NCI-H2107 treated with DMSO at 0.1 percent for 48 hours (cell line): Measurements from ENCODE around the gene AGBL5.
"Not testable (repeated sequence)": the region's sequence is repeated elsewhere in the genome, so short reads cannot be mapped to it uniquely, and the experiment has no call there.

Source experiments
- DNase-seq: peaks from one replicate; lab custom pipeline; 2025; ENCODE audit not compliant: unreplicated experiment; lab: John Stamatoyannopoulos, UW

Gene AGBL5

GRCh38 chr2:27089111-27089954 lies 37.9 kb downstream of the AGBL5 start:
- no peak for DNase-seq

GRCh38 chr2:27091746-27092695 lies 40.6 kb downstream of the AGBL5 start:
- DNase-seq = no peak

DNA sequence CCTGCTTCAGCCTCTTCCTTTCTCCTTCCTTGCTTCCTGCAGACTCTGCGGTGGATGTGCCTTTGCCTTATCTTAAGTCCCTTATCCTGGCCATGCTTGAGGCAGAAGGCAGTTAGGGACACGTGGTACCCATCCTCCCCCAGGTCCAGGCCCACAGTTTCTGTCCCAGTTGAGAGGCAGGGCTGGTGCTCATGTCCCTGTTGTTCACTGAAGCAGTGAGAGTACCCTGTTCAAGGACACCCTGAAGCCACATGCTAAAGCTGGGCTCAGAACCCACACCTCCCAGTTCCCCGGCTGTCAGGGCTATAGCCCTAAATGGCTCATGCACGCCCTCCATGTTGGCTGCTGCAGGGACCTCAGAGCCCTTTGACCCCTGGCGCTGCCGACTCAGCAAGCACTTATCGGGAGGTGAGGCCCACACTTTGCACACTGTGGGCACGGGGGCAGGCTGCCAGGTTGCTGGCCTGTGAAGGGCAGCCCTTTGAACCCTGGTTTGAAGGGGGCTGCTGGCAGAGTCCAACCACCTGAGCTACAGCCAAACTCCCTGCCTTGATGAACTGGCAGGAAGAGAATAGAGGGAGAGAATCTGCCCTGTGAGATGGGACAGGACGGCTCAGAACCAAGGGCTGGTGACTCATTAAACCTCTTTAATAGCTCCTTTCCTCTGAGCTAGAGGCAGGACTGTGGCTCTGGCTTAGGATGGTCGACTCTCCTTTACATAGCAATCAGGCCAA lies 41.4 kb downstream of the AGBL5 start:
- no peak for DNase-seq

DNA sequence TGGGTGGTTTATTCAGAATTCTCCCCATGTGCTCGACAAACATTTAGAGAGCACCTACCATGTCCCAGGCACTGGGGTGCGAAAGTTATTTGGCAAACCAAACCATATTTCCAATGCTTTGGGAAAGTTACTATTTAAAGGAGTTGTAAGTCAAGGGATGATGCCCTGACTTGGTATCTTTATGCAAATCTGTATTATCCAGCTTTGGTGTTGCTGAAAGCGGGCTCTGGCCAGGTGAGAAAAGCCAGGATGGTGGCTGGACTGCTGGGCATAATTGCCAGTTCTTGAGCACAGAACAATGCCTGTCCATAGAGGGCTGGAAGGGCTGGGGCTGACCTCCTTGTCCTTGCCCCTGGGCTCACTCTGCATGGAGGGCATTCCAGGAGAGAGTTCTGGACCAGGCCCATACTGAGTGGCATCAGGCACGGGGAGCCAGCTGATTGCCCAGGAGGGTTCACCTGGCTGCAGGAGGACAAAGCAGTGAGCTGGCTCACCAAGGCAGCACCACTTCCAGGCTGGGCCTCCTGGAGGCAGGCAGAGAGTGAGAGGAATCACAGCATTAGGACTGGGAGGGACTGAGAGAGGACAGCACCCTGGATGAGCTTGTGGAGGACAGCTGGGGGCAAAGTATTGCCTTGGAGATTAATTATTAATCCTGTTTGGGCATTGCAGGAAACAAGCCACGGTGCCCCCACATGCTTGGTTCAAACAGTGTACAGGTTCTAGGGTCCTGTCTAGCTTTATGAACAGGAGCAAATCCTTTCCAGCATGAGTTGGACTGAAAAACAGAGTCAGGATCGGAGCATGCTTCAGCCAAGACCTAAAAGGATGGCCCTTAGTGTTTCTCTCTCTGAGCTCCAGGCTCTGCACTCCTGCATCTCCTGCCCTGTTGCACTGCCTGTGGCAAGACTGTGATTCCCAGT lies 42.2 kb downstream of the AGBL5 start:
- DNase-seq = no peak

DNA sequence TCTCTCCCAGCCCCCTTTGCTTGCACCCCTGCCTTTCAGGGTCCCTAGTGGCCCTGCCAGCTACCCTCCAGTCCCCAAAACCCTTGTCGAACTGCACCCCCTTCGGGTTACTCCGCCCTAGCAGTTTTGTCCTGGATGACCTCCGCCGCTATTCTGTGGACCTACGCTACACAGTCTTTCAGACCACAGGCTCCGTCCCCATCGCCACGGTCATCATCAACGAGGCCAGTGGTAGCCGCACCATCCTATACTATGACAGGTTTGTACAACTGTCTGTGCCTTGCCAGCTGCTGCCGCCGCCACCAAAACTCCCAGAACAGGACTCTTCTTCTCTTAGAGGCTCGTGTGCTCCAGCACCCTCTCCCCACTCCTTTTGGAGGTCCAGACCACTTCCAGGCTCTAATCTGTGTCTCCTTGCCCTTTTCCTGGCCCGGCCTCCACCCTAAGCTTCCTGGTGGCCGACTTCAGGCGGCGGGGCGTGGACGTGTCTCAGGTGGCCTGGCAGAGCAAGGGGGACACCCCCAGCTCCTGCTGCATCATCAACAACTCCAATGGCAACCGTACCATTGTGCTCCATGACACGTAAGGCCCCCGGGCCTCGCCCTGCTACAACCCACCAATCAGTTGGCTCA lies 43.0 kb downstream of the AGBL5 start:
- no peak for DNase-seq

DNA sequence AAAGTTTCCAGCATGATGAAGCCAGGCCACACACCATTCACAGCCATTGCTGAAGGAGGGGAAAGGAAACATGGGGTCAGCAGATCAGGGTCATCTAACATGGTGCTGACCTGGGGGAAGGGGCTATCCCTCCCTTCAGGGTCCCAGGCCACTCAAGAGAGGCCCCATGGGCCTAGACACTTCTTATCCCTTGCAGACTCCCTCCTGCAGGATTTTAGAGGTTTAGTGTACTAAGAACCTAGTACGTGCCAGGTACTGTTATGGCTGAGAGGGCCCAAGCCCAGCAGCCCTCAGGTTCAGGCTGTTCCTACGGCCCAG lies 43.9 kb downstream of the AGBL5 start:
- no peak for DNase-seq

DNA sequence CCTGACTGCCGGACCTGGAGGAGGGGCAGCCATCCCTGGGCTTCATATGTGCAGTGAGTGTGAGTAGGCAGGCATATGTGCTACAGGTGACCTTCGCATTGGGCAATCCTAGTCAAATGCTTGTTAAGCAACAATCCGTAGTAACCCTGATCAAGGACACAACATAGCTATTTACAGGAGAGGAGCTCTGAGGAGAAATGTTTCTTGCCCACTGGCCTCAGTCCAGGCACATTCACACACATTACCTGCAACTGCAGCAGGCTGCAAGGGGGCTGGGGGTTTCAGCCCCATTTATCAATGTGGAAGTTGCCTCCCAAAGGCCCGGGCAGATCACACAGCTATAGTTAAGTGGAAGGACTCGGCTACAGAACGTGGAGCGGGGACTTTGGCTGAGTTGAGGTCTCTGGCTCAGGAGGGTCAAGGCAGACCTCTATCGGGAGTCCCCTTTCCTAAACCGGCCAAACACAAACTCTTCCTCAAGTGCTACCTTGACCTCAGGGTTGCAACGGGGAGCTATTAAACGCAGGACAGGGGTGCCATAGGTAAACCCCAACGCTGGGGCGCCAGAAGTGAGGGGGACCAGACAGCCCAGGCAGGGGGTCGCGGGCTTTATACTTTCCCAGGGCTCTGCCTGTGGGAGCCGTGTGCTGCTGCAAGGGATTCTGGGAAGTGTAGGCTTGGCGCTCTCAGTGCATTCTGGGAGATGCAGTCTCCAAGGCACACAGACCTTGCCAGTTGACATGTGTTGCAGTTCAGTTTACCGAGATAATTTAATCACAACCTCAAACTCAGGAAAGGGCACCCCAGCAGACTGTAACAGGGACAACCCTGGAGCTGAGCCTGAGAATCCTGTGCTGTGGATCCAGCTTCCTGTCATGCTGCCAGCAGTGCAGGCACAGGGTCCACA lies 44.5 kb downstream of the AGBL5 start:
- no peak for DNase-seq

DNA sequence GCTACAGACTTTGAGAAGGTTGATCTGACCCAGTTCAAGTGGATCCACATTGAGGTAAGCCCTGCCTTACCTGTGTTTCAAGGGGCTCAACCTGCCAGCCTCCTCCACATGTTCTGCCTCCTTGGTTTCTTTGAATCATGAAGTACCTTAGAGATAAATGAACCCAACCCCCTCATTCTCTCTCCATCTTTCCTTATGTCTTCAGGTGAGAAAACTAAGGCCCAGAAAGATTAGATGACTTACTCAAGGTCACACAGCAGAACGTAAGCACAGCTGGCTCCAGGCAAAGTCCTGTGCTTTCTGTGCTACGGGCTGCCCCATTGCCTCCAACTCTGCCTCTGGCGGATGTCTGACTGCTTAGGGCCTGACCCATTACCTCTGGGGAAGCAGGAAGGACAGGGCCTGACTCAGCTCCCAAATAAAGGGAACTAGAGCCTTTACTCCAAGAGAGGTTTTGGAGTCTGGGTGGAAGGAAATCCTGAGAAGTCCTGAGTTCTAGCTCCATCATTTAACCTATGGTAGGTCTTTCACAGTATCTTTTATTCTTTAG lies 45.4 kb downstream of the AGBL5 start:
- no peak for DNase-seq

DNA sequence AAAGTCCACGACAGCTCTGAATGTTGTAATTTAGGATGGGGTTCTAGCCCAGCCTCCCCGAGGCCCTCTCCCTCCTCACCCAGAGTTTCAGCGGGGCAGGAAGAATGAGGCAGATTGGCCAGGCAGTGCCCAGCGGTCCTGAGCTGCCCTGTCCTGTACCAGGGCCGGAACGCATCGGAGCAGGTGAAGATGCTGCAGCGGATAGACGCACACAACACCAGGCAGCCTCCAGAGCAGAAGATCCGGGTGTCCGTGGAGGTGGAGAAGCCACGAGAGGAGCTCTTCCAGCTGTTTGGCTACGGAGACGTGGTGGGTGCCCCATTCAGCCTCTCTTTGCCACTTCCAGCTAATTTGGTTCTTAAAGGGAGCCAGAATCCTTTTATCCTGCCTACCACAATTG lies 45.9 kb downstream of the AGBL5 start:
- no peak for DNase-seq

DNA sequence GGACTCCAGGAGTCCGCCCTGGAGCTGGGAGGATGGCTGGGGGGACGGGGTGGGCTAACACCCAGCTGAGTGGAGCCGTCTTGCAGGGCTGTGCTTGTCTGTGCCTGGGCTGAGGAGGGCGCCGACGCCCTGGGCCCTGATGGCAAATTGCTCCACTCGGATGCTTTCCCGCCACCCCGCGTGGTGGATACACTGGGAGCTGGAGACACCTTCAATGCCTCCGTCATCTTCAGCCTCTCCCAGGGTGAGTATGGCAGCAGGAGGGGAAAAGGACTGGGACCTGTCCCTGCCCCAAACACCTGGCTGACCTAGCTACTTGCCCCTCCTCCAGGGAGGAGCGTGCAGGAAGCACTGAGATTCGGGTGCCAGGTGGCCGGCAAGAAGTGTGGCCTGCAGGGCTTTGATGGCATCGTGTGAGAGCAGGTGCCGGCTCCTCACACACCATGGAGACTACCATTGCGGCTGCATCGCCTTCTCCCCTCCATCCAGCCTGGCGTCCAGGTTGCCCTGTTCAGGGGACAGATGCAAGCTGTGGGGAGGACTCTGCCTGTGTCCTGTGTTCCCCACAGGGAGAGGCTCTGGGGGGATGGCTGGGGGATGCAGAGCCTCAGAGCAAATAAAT lies 48.0 kb downstream of the AGBL5 start:
- DNase-seq = no peak

- no peak for DNase-seq
Observed at GRCh38 chr2:27100036-27100435, 48.6 kb downstream of the AGBL5 start.

DNA sequence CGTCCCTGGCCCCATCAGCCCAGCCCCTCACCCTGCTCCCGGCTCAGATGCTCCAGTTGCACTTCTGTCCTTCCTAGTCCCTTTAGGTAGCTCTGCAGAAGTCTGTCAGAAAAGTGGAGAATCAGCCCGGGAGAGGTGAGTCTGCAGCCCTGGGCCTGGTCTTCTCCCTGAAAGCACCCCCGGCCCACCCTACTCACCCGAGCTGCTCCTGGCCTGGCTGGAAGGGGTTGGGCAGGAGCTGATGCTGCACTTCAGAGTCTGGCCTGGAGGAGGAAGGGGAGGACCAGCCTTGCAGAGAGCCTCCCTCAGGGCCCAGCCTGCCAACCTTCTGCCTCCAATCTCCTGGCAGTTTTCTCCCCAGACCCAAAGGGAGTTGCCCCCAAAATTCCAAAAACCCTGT lies 50.9 kb downstream of the AGBL5 start:
- DNase-seq = no peak

DNA sequence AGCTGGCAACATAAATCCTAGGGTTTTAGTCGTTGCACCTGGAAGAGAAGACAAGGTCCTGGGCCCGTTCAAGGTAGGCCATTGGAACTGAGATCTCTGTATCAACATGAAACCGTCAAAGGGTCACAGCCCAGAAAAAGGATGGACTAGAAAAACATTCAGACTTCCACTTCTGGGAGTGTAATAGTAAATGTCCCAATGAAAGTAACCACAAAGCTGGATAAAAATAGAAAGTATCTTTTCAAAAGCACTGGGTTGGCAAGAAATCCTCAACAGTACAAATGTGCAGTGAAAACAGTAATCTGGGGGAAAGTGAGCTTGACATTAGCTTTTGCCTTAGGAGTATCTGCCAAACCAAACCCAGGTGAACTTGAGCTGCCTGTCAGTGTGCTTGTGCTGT lies 54.5 kb downstream of the AGBL5 start:
- DNase-seq = no peak

- DNase-seq = no peak
Observed at GRCh38 chr2:27108221-27108620, 56.8 kb downstream of the AGBL5 start.

- DNase-seq = no peak
Observed at GRCh38 chr2:27109083-27109482, 57.6 kb downstream of the AGBL5 start.

DNA sequence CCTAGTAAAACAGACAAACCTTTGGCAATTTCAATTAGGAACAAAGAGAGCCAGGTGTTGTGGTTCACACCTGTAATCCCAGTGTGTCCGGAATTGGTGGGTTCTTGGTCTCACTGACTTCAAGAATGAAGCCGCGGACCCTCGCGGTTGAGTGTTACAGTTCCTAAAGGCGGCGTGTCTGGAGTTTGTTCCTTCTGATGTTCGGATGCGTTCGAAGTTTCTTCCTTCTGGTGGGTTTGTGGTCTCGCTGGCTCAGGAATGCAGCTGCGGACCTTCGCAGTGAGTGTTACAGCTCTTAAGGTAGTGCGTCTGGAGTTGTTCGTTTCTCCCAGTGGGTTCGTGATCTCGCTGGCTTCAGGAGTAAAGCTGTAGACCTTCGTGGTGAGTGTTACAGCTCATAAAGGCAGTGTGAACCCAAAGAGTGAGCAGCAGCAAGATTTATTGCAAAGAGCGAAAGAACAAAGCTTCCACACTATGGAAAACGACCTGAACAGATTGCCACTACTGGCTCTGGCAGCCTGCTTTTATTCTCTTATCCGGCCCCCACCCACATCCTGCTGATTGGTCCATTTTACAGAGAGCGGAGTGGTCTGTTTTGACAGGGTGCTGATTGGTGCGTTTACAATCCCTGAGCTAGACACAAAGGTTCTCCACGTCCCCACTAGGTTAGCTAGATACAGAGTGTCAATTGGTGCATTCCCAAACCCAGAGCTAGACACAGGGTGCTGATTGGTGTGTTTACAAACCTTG lies 59.3 kb downstream of the AGBL5 start:
- DNase-seq = not testable (repeated sequence)

GRCh38 chr2:27111392-27112078 lies 60.1 kb downstream of the AGBL5 start:
- not testable (repeated sequence) for DNase-seq
